ENCODE measurements around the gene FAM187B. TPM values are rescaled to one million over a fixed set of nuclear protein-coding genes. Genes with fewer than 3 reads are reported as not detected.

FAM187B gene
- polyA plus RNA-seq, 1 experiment, result not detected

GRCh38 chr19:35261356-35262100 lies 33.0 kb upstream of the FAM187B start:
- TF ChIP-seq CTCF (IDR thresholded peaks at IDR 0.05; ENCODE audit: insufficient read depth, low read depth, low read length), result no peak
- CTCF ChIA-PET, result interaction anchor here (1.5 kb wide), 1 partner anchor 126 kb away, joined by 4 read pairs; the partner anchor contains the start of gene LGI4
- DNase-seq (ENCODE audit: low read depth), result no peak
- POLR2A ChIA-PET, result no interaction called here
- Histone ChIP-seq H3K36me3 (ENCODE audit: control insufficient read depth, insufficient read depth, low read length) (peaks cover 1% of the 10 kb centered on the region; the same call in 1 of the 2 replicates), H3K4me3 (ENCODE audit: low read depth, low read length) (no peak overlapping the region), H3K27me3 (ENCODE audit: control insufficient read depth, insufficient read depth, low read length) (peaks cover 6% of the 10 kb centered on the region)

GRCh38 chr19:35260694-35261304 lies 32.3 kb upstream of the FAM187B start:
- DNase-seq (ENCODE audit: low read depth), result no peak
- ChIA-PET CTCF (interaction anchor here (1.5 kb wide), 1 partner anchor 125 kb away, joined by 4 read pairs; the partner anchor contains the start of gene LGI4), POLR2A (no interaction called here)

GRCh38 chr19:35257113-35257461 lies 28.5 kb upstream of the FAM187B start:
- DNase-seq (ENCODE audit: low read depth), result no peak
- CTCF ChIA-PET, result no interaction called here
- POLR2A ChIA-PET, result no interaction called here
- TF ChIP-seq CTCF (IDR thresholded peaks at IDR 0.05; ENCODE audit: insufficient read depth, low read depth, low read length), result no peak
- H3K36me3 ChIP-seq (ENCODE audit: control insufficient read depth, insufficient read depth, low read length), result no peaks in the 10 kb centered on the region
- peaks cover 6% of the 10 kb centered on the region for H3K27me3 ChIP-seq (ENCODE audit: control insufficient read depth, insufficient read depth, low read length)
- H3K4me3 ChIP-seq (ENCODE audit: low read depth, low read length), result no peak overlapping the region

More at GRCh38 chr19:35260694-35261304, 32.3 kb upstream of the FAM187B start:
- Histone ChIP-seq H3K36me3 (ENCODE audit: control insufficient read depth, insufficient read depth, low read length) (no peaks in the 10 kb centered on the region), H3K4me3 (ENCODE audit: low read depth, low read length) (no peak overlapping the region), H3K27me3 (ENCODE audit: control insufficient read depth, insufficient read depth, low read length) (peaks cover 6% of the 10 kb centered on the region)
- TF ChIP-seq CTCF (IDR thresholded peaks at IDR 0.05; ENCODE audit: insufficient read depth, low read depth, low read length), result no peak

GRCh38 chr19:35256566-35256965 lies 28.0 kb upstream of the FAM187B start:
- Histone ChIP-seq H3K36me3 (ENCODE audit: control insufficient read depth, insufficient read depth, low read length) (no peaks in the 10 kb centered on the region), H3K4me3 (ENCODE audit: low read depth, low read length) (no peak overlapping the region), H3K27me3 (ENCODE audit: control insufficient read depth, insufficient read depth, low read length) (peaks cover 6% of the 10 kb centered on the region)
- no peak for DNase-seq (ENCODE audit: low read depth)
- CTCF ChIA-PET, result no interaction called here
- TF ChIP-seq CTCF (IDR thresholded peaks at IDR 0.05; ENCODE audit: insufficient read depth, low read depth, low read length), result no peak
- POLR2A ChIA-PET, result no interaction called here
